ENCODE results near the gene CDS1. TPM values are rescaled to one million over a fixed set of nuclear protein-coding genes. Genes with fewer than 3 reads are reported as not detected.

CDS1 gene
- total and polyA plus RNA-seq, 2 experiments from 2014 or later: 10.0 to 22.6 TPM

- TF ChIP-seq, protein P1, sequence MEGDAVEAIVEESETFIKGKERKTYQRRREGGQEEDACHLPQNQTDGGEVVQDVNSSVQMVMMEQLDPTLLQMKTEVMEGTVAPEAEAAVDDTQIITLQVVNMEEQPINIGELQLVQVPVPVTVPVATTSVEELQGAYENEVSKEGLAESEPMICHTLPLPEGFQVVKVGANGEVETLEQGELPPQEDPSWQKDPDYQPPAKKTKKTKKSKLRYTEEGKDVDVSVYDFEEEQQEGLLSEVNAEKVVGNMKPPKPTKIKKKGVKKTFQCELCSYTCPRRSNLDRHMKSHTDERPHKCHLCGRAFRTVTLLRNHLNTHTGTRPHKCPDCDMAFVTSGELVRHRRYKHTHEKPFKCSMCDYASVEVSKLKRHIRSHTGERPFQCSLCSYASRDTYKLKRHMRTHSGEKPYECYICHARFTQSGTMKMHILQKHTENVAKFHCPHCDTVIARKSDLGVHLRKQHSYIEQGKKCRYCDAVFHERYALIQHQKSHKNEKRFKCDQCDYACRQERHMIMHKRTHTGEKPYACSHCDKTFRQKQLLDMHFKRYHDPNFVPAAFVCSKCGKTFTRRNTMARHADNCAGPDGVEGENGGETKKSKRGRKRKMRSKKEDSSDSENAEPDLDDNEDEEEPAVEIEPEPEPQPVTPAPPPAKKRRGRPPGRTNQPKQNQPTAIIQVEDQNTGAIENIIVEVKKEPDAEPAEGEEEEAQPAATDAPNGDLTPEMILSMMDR (conservative IDR thresholded peaks at IDR 0.05; ENCODE audit: low read depth in 2 of 2): no peak
- TF ChIP-seq REST (IDR thresholded peaks at IDR 0.05; ENCODE audit: unreplicated experiment): no peak
These were observed 11.8 kb downstream of the CDS1 start (continued) for GRCh38 chr4:84594724-84595123.

DNA sequence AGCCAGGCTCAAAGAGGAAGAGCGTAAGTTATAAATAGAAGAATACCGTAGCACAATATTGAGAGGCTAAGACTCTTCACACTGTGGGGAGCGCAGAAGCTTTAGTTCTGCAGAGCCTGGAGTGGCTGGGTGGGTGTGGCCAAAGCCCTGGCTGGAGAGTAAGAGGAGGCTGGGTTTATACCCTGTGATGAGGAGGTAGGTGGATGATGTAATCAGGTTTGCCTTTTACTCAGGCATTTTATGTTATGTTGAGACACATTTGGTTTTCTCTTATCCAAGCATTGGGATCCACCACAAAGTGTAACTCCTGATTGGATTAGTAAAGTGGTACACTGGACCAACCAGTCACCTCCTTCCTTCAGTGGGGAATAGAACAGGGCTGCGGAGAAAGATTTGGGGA lies 13.9 kb downstream of the CDS1 start:
- H3K27ac ChIP-seq (ENCODE audit: low read depth): peak overlapping the region; percentile 75; the same call in 1 of the 2 replicates
- Mint-ChIP-seq H3K4me1 (peaks cover 44% of the 10 kb centered on the region), H3K27me3 (ENCODE audit: insufficient read depth, low read depth, poor library complexity) (no peaks in the 10 kb centered on the region), H3K4me3 (no peak overlapping the region; the same call in 2 of the 3 replicates), H3K9me3 (peaks cover 10% of the 10 kb centered on the region; the same call in 2 of the 3 replicates), H3K27ac (peak overlapping the region; percentile 98), H3K36me3 (ENCODE audit: low read depth) (peaks cover 44% of the 10 kb centered on the region)
- H2AFZ ChIP-seq: no peak overlapping the region
- no peaks in the 10 kb centered on the region for H3K9me2 ChIP-seq (ENCODE audit: insufficient read depth)
- no peaks in the 10 kb centered on the region for H3K36me3 ChIP-seq (ENCODE audit: insufficient read depth)
- no peak overlapping the region for H3K4me2 ChIP-seq
- H3F3A ChIP-seq (replicated peaks; ENCODE audit: low read depth): no peaks in the 10 kb centered on the region
- peaks cover 24% of the 10 kb centered on the region for H3K4me1 ChIP-seq (ENCODE audit: insufficient read depth)
- peaks cover 76% of the 10 kb centered on the region for H3K79me2 ChIP-seq (replicated peaks; ENCODE audit: insufficient read depth)
- peak; percentile 75 for DNase-seq (ENCODE audit: low spot score)
- H3K4me3 ChIP-seq: no peak overlapping the region
- no peaks in the 10 kb centered on the region for H3K27me3 ChIP-seq (ENCODE audit: insufficient read depth)
- ATAC-seq: peak; percentile 87
- H4K20me1 ChIP-seq (replicated peaks; ENCODE audit: insufficient read depth): no peaks in the 10 kb centered on the region
- TF ChIP-seq STAT1 (IDR thresholded peaks at IDR 0.05; ENCODE audit: unreplicated experiment) (no peak), ZNF331 (CRISPR knock-in tag; IDR thresholded peaks at IDR 0.05; ENCODE audit: low read depth) (no peak), POLR2AphosphoS5 (IDR thresholded peaks at IDR 0.05; ENCODE audit: low read depth) (no peak), JUNB (IDR thresholded peaks at IDR 0.05; ENCODE audit: unreplicated experiment) (no peak), EZH2phosphoT487 (IDR thresholded peaks at IDR 0.05; ENCODE audit: unreplicated experiment) (no peak), REST (IDR thresholded peaks at IDR 0.05; ENCODE audit: unreplicated experiment) (no peak), NANOG (IDR thresholded peaks at IDR 0.05; ENCODE audit: borderline replicate concordance) (no peak), CREB1 (CRISPR knock-in tag; IDR thresholded peaks at IDR 0.05; ENCODE audit: low read depth) (no peak)
- TF ChIP-seq, protein P2, sequence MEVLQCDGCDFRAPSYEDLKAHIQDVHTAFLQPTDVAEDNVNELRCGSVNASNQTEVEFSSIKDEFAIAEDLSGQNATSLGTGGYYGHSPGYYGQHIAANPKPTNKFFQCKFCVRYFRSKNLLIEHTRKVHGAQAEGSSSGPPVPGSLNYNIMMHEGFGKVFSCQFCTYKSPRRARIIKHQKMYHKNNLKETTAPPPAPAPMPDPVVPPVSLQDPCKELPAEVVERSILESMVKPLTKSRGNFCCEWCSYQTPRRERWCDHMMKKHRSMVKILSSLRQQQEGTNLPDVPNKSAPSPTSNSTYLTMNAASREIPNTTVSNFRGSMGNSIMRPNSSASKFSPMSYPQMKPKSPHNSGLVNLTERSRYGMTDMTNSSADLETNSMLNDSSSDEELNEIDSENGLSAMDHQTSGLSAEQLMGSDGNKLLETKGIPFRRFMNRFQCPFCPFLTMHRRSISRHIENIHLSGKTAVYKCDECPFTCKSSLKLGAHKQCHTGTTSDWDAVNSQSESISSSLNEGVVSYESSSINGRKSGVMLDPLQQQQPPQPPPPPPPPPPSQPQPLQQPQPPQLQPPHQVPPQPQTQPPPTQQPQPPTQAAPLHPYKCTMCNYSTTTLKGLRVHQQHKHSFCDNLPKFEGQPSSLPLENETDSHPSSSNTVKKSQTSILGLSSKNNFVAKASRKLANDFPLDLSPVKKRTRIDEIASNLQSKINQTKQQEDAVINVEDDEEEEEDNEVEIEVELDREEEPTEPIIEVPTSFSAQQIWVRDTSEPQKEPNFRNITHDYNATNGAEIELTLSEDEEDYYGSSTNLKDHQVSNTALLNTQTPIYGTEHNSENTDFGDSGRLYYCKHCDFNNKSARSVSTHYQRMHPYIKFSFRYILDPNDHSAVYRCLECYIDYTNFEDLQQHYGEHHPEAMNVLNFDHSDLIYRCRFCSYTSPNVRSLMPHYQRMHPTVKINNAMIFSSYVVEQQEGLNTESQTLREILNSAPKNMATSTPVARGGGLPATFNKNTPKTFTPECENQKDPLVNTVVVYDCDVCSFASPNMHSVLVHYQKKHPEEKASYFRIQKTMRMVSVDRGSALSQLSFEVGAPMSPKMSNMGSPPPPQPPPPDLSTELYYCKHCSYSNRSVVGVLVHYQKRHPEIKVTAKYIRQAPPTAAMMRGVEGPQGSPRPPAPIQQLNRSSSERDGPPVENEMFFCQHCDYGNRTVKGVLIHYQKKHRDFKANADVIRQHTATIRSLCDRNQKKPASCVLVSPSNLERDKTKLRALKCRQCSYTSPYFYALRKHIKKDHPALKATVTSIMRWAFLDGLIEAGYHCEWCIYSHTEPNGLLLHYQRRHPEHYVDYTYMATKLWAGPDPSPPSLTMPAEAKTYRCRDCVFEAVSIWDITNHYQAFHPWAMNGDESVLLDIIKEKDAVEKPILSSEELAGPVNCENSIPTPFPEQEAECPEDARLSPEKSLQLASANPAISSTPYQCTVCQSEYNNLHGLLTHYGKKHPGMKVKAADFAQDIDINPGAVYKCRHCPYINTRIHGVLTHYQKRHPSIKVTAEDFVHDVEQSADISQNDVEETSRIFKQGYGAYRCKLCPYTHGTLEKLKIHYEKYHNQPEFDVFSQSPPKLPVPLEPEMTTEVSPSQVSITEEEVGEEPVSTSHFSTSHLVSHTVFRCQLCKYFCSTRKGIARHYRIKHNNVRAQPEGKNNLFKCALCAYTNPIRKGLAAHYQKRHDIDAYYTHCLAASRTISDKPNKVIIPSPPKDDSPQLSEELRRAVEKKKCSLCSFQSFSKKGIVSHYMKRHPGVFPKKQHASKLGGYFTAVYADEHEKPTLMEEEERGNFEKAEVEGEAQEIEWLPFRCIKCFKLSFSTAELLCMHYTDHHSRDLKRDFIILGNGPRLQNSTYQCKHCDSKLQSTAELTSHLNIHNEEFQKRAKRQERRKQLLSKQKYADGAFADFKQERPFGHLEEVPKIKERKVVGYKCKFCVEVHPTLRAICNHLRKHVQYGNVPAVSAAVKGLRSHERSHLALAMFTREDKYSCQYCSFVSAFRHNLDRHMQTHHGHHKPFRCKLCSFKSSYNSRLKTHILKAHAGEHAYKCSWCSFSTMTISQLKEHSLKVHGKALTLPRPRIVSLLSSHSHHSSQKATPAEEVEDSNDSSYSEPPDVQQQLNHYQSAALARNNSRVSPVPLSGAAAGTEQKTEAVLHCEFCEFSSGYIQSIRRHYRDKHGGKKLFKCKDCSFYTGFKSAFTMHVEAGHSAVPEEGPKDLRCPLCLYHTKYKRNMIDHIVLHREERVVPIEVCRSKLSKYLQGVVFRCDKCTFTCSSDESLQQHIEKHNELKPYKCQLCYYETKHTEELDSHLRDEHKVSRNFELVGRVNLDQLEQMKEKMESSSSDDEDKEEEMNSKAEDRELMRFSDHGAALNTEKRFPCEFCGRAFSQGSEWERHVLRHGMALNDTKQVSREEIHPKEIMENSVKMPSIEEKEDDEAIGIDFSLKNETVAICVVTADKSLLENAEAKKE (CRISPR knock-in tag; IDR thresholded peaks at IDR 0.05): no peak
